Spleen (tissue), 7 donors: ENCODE data around the gene PPP1R37.

ENCODE experiments used
- CTCF ChIP-seq, 11 experiments: fragments of 200-600 bp in 7 of 11; fragments of 450-650 bp in 4 of 11; sonication (generic) in 4 of 11; IDR thresholded peaks in 8 of 11; conservative IDR thresholded peaks in 3 of 11; 1 replicate in 7 of 11; 2 replicates in 4 of 11; pipeline versions ENCODE4 v1.4.0 to v1.8.0; 2016 to 2021; ENCODE audit warnings: antibody characterized with exemption in 11 of 11, inconsistent platforms in 4 of 11, mild to moderate bottlenecking in 1 of 11
- POLR2A ChIP-seq, 3 donors: fragments of 450-650 bp; IDR thresholded peaks; one replicate each; pipeline ENCODE4 v1.5.1; 2017; ENCODE audit warnings: antibody characterized with exemption in 3 of 3, mild to moderate bottlenecking in 1 of 3
- POLR2AphosphoS5 ChIP-seq, 3 donors: sonication (generic); formaldehyde crosslinking; IDR thresholded peaks; one replicate each; pipeline ENCODE4 v1.5.1; 2017; ENCODE audit warnings: antibody characterized with exemption in 3 of 3
- donor health status: DM: no; HTN: no; CAD: no; lungs with moderate emphysema.
- donor health status: DM: no; HTN: no; CAD: no.
- donor health status: DM: no; HTN: no; CAD: no.

GRCh38 chr19:45096700-45097099, 3.7 kb downstream of the PPP1R37 start:
- TF ChIP-seq CTCF (IDR thresholded peaks at IDR 0.05 in 8 of 11, conservative IDR thresholded peaks at IDR 0.05 in 3 of 11) (no peak), POLR2A (IDR thresholded peaks at IDR 0.05) (no peak), POLR2AphosphoS5 (IDR thresholded peaks at IDR 0.05) (no peak)
